ENCODE measurements around the gene BCAS3.

Gene BCAS3

GRCh38 chr17:61097781-61098180, 420.1 kb downstream of the BCAS3 start:
- in situ Hi-C loops (cut with HindIII; ENCODE audit: low sequenced_read_pairs) = no loop called here

- in situ Hi-C loops (cut with HindIII; ENCODE audit: low sequenced_read_pairs) = no loop called here
Observed at GRCh38 chr17:61106354-61106753, 428.7 kb downstream of the BCAS3 start.

GRCh38 chr17:61116577-61116976, 438.9 kb downstream of the BCAS3 start:
- in situ Hi-C loops (cut with HindIII; ENCODE audit: low sequenced_read_pairs) = no loop called here

GRCh38 chr17:61117983-61118382, 440.3 kb downstream of the BCAS3 start:
- in situ Hi-C loops (cut with HindIII; ENCODE audit: low sequenced_read_pairs) = no loop called here

- in situ Hi-C loops (cut with HindIII; ENCODE audit: low sequenced_read_pairs) = no loop called here
Observed at GRCh38 chr17:61118871-61119270, 441.2 kb downstream of the BCAS3 start.

- in situ Hi-C loops (cut with HindIII; ENCODE audit: low sequenced_read_pairs) = no loop called here
Observed at GRCh38 chr17:61122326-61122913, 444.8 kb downstream of the BCAS3 start.

GRCh38 chr17:61124562-61124961, 446.9 kb downstream of the BCAS3 start:
- in situ Hi-C loops (cut with HindIII; ENCODE audit: low sequenced_read_pairs) = no loop called here

GRCh38 chr17:61126473-61127249, 449.0 kb downstream of the BCAS3 start:
- in situ Hi-C loops (cut with HindIII; ENCODE audit: low sequenced_read_pairs) = no loop called here

- in situ Hi-C loops (cut with HindIII; ENCODE audit: low sequenced_read_pairs) = no loop called here
Observed at GRCh38 chr17:61127960-61128359, 450.3 kb downstream of the BCAS3 start.

- in situ Hi-C loops (cut with HindIII; ENCODE audit: low sequenced_read_pairs) = no loop called here
Observed at GRCh38 chr17:61128661-61129115, 451.0 kb downstream of the BCAS3 start.

- in situ Hi-C loops (cut with HindIII; ENCODE audit: low sequenced_read_pairs) = no loop called here
Observed at GRCh38 chr17:61129267-61130254, 451.9 kb downstream of the BCAS3 start.

GRCh38 chr17:61130330-61130729, 452.7 kb downstream of the BCAS3 start:
- in situ Hi-C loops (cut with HindIII; ENCODE audit: low sequenced_read_pairs) = no loop called here

GRCh38 chr17:61131585-61131984, 453.9 kb downstream of the BCAS3 start:
- in situ Hi-C loops (cut with HindIII; ENCODE audit: low sequenced_read_pairs) = no loop called here

GRCh38 chr17:61132524-61132923, 454.9 kb downstream of the BCAS3 start:
- in situ Hi-C loops (cut with HindIII; ENCODE audit: low sequenced_read_pairs) = no loop called here

- in situ Hi-C loops (cut with HindIII; ENCODE audit: low sequenced_read_pairs) = no loop called here
Observed at GRCh38 chr17:61133853-61134252, 456.2 kb downstream of the BCAS3 start.

- in situ Hi-C loops (cut with HindIII; ENCODE audit: low sequenced_read_pairs) = no loop called here
Observed at GRCh38 chr17:61134551-61135235, 457.0 kb downstream of the BCAS3 start.

- in situ Hi-C loops (cut with HindIII; ENCODE audit: low sequenced_read_pairs) = no loop called here
Observed at GRCh38 chr17:61135782-61136181, 458.1 kb downstream of the BCAS3 start.

- in situ Hi-C loops (cut with HindIII; ENCODE audit: low sequenced_read_pairs) = no loop called here
Observed at GRCh38 chr17:61136296-61136695, 458.6 kb downstream of the BCAS3 start.

- in situ Hi-C loops (cut with HindIII; ENCODE audit: low sequenced_read_pairs) = no loop called here
Observed at GRCh38 chr17:61139219-61139618, 461.6 kb downstream of the BCAS3 start.

- in situ Hi-C loops (cut with HindIII; ENCODE audit: low sequenced_read_pairs) = no loop called here
Observed at GRCh38 chr17:61140081-61140786, 462.6 kb downstream of the BCAS3 start.

Data from DLD1 (cell line).